Mesenchymal stem cell (in vitro differentiated cells and primary cell): ENCODE measurements around the gene WIPF2.

Source experiments
- DNase-seq: peaks from one replicate; pipeline ENCODE4 v3.0.0-alpha.2; 2013
- H2AFZ ChIP-seq: one replicate; pipeline ENCODE4 v1.6.1; 2013; ENCODE audit warnings: low read depth, mild to moderate bottlenecking, control low read depth, inconsistent platforms, low read length, moderate library complexity
- H2AK5ac ChIP-seq: 2 replicates; pipeline ENCODE4 v1.6.1; 2013; ENCODE audit warnings: low read length, moderate library complexity, mild to moderate bottlenecking, inconsistent platforms; ENCODE audit not compliant: severe bottlenecking
- H2BK120ac ChIP-seq: one replicate; pipeline ENCODE4 v1.6.1; 2013; ENCODE audit warnings: low read depth, mild to moderate bottlenecking, inconsistent platforms, low read length, moderate library complexity
- H2BK12ac ChIP-seq, 2 experiments: one replicate each; pipeline ENCODE4 v1.6.1; 2013; ENCODE audit warnings: inconsistent platforms in 2 of 2, low read length in 2 of 2, mild to moderate bottlenecking in 2 of 2, moderate library complexity in 2 of 2, control low read depth in 1 of 2
- H2BK15ac ChIP-seq: one replicate; pipeline ENCODE4 v1.6.1; 2013; ENCODE audit warnings: mild to moderate bottlenecking, low read depth, inconsistent platforms; ENCODE audit not compliant: poor library complexity, severe bottlenecking
- H2BK5ac ChIP-seq: 2 replicates; pipeline ENCODE4 v1.6.1; 2013; ENCODE audit warnings: low read depth, mild to moderate bottlenecking, low read length, control low read depth, inconsistent platforms; ENCODE audit not compliant: poor library complexity, severe bottlenecking
- H3K14ac ChIP-seq, 2 experiments: one replicate each; pipeline ENCODE4 v1.6.1; 2013; ENCODE audit warnings: inconsistent platforms in 2 of 2, low read length in 2 of 2, control low read depth in 1 of 2, mild to moderate bottlenecking in 1 of 2, moderate library complexity in 1 of 2
- H3K18ac ChIP-seq, 2 experiments: one replicate each; pipeline ENCODE4 v1.6.1; 2013; ENCODE audit warnings: inconsistent platforms in 2 of 2, low read length in 2 of 2, control low read depth in 1 of 2, low read depth in 1 of 2, mild to moderate bottlenecking in 1 of 2
- H3K23ac ChIP-seq, 2 experiments: one replicate each; pipeline ENCODE4 v1.6.1; 2013; ENCODE audit warnings: inconsistent platforms in 2 of 2, low read length in 2 of 2, mild to moderate bottlenecking in 2 of 2, moderate library complexity in 2 of 2, control low read depth in 1 of 2
- H3K27ac ChIP-seq: 2 replicates; pipeline ENCODE4 v1.5.1; 2013; ENCODE audit warnings: mild to moderate bottlenecking, moderate library complexity, low read length, control low read depth, inconsistent platforms; ENCODE audit not compliant: poor library complexity, severe bottlenecking
- H3K27me3 ChIP-seq, 2 experiments: 2 replicates each; pipeline versions ENCODE4 v1.6.1 to v1.7.0; 2013; ENCODE audit warnings: low read length in 2 of 2, mild to moderate bottlenecking in 2 of 2, moderate library complexity in 2 of 2, control low read depth in 1 of 2, inconsistent platforms in 1 of 2; ENCODE audit not compliant: control insufficient read depth in 1 of 2, insufficient read depth in 1 of 2
- H3K36me3 ChIP-seq, 2 experiments: 2 replicates each; pipeline versions ENCODE4 v1.6.1 to v1.7.0; 2013; ENCODE audit warnings: low read length in 2 of 2, control low read depth in 1 of 2, inconsistent platforms in 1 of 2, low read depth in 1 of 2, mild to moderate bottlenecking in 1 of 2; ENCODE audit not compliant: insufficient read depth in 2 of 2, control insufficient read depth in 1 of 2
- H3K4ac ChIP-seq, 2 experiments: one replicate each; pipeline ENCODE4 v1.6.1; 2013; ENCODE audit warnings: inconsistent platforms in 2 of 2, low read length in 2 of 2, mild to moderate bottlenecking in 2 of 2, moderate library complexity in 2 of 2, control low read depth in 1 of 2, low read depth in 1 of 2
- H3K4me1 ChIP-seq: 2 replicates; pipeline ENCODE4 v1.6.1; 2013; ENCODE audit warnings: low read depth, low read length, control low read depth; ENCODE audit not compliant: control insufficient read depth, insufficient read depth
- H3K4me2 ChIP-seq: 2 replicates; pipeline ENCODE4 v1.6.1; 2013; ENCODE audit warnings: low read length, mild to moderate bottlenecking, inconsistent platforms; ENCODE audit not compliant: poor library complexity, severe bottlenecking
- H3K4me3 ChIP-seq, 2 experiments: 2 replicates each; pipeline versions ENCODE4 v1.5.1 to v1.7.0; 2013; ENCODE audit warnings: low read length in 2 of 2, mild to moderate bottlenecking in 2 of 2, control low read depth in 1 of 2, low read depth in 1 of 2; ENCODE audit not compliant: insufficient read depth in 1 of 2
- H3K79me1 ChIP-seq: replicated peaks from 2 replicates; pipeline ENCODE4 v1.6.1; 2013; ENCODE audit warnings: mild to moderate bottlenecking, control low read depth, low read length, inconsistent platforms; ENCODE audit not compliant: poor library complexity, severe bottlenecking
- H3K9ac ChIP-seq: 2 replicates; pipeline ENCODE4 v1.7.0; 2013; ENCODE audit warnings: mild to moderate bottlenecking, low read length, moderate library complexity
- H3K9me3 ChIP-seq: 2 replicates; pipeline ENCODE4 v1.7.0; 2013; ENCODE audit warnings: mild to moderate bottlenecking, low read length; ENCODE audit not compliant: control insufficient read depth
- H4K8ac ChIP-seq: one replicate; pipeline ENCODE4 v1.6.1; 2013; ENCODE audit warnings: inconsistent platforms, mild to moderate bottlenecking, low read length, moderate library complexity
- H4K91ac ChIP-seq: one replicate; pipeline ENCODE4 v1.6.1; 2013; ENCODE audit warnings: mild to moderate bottlenecking, low read length, inconsistent platforms
- WGBS: methylation state at CpG from one replicate; pipeline ENCODE4 v1.1.7; 2013; ENCODE audit warnings: mixed read lengths; 5-methylcytosine and 5-hydroxymethylcytosine counted together

The WIPF2 gene

DNA sequence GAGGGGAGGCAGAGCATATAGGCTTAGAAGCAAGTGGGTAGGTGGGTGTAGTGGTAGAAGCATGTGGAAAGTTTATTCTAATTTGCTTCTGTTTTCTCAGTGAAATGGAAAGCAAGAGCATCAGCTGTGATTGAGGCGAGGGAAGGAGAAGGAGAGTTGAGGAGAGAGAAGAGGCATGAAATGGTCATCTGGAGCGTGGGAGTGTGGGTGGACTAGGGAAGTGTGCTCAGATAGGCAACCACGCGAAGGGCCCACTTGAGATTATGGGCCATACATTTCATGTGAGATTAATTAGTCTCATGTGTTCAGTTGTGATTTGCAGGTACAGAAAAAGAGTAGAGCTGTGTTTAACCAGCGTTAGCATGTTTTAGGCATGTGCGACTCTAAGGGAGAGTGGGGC lies 47.8 kb downstream of the WIPF2 start:
- Histone ChIP-seq H3K18ac (no peak overlapping the region), H3K23ac (no peak overlapping the region), H4K8ac (no peak overlapping the region), H3K4me1 (peaks cover 1% of the 10 kb centered on the region), H2AFZ (no peak overlapping the region), H4K91ac (no peak overlapping the region), H3K9ac (no peak overlapping the region), H3K27ac (no peak overlapping the region), H2BK12ac (no peak overlapping the region), H3K4ac (no peak overlapping the region), H2BK5ac (no peak overlapping the region), H3K4me2 (no peak overlapping the region), H2BK15ac (no peak overlapping the region), H3K79me1 (peaks cover 39% of the 10 kb centered on the region), H3K14ac (no peak overlapping the region), H3K36me3 (peaks cover 45 to 79% of the 10 kb centered on the region in 2 experiments), H3K27me3 (no peaks in the 10 kb centered on the region), H3K9me3 (no peaks in the 10 kb centered on the region), H2AK5ac (no peak overlapping the region), H3K4me3 (no peak overlapping the region), H2BK120ac (no peak overlapping the region)
- no peak for DNase-seq
- 97% methylated on average over 6 of the region's 6 CpGs for WGBS

DNA sequence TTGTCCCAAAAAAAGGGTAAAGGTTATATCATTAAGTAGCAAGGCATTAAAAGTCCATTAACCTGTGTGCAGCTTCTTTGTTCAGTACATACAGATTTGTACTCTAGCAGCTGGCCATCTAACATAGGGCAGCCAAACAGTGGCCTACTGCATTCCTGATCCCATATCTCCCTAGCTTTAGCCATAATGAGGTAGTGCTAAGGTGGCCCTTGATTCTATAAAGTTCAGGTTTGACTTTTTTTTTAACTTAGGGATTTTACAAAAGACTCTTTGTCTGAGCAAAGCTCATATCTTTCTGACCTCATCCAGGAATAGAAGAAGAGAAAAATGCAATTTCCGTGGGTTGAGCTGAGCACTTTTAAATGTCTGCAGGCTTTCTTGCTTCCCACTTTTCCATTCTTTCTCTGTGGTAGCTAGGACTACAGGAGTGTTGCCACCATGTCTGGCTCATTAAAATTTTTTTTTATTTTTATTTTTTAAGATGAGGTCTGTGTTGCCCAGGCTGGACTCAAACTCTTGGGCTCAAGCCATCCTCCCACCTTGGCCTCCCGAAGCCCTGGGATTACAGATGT lies 49.1 kb downstream of the WIPF2 start:
- Histone ChIP-seq H3K18ac (no peak overlapping the region), H2AFZ (no peak overlapping the region), H3K23ac (no peak overlapping the region), H3K14ac (no peak overlapping the region), H2BK15ac (no peak overlapping the region), H3K9me3 (no peaks in the 10 kb centered on the region), H3K79me1 (peaks cover 35% of the 10 kb centered on the region), H3K9ac (no peak overlapping the region), H2BK5ac (no peak overlapping the region), H3K27me3 (no peaks in the 10 kb centered on the region), H3K4me1 (peaks cover 1% of the 10 kb centered on the region), H3K36me3 (peaks cover 42 to 75% of the 10 kb centered on the region in 2 experiments), H4K8ac (no peak overlapping the region), H3K27ac (no peak overlapping the region), H2BK120ac (no peak overlapping the region), H2AK5ac (no peak overlapping the region), H2BK12ac (no peak overlapping the region), H3K4ac (no peak overlapping the region), H3K4me3 (no peak overlapping the region), H3K4me2 (no peak overlapping the region), H4K91ac (no peak overlapping the region)
- WGBS = 100% methylated on average over 2 of the region's 2 CpGs
- no peak for DNase-seq

DNA sequence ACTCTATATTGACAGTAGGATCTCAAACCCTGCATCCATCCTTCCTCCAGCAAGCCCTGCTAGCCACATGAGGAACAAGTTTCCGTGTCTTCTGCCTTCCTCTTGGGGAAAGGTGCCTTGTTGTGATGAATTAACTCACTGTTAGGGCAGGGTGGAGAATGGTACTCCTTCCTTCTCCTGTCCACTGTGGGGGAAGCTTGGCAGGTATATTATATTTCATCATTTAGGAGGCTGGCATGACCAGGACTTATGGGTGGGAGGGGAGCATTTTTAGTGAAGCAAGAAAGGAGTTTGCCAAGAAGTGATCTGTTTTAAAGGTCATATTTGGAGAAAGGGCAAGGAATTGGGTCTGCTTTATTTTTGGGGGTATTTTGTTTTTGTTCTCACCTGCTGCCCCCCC lies 59.3 kb downstream of the WIPF2 start:
- DNase-seq = no peak
- H3K4me1 ChIP-seq = peaks cover 2% of the 10 kb centered on the region
- no peak overlapping the region for H3K23ac ChIP-seq
- no peak overlapping the region for H2AFZ ChIP-seq
- H3K27me3 ChIP-seq = no peaks in the 10 kb centered on the region
- H2BK15ac ChIP-seq = no peak overlapping the region
- peaks cover 46 to 83% of the 10 kb centered on the region in 2 experiments for H3K36me3 ChIP-seq
- H3K9me3 ChIP-seq = no peaks in the 10 kb centered on the region
- no peak overlapping the region for H4K91ac ChIP-seq
- H2BK12ac ChIP-seq = no peak overlapping the region
- H3K14ac ChIP-seq = no peak overlapping the region
- no peak overlapping the region for H2AK5ac ChIP-seq
- no peak overlapping the region for H3K27ac ChIP-seq
- H2BK5ac ChIP-seq = no peak overlapping the region
- H3K18ac ChIP-seq = no peak overlapping the region
- H3K4me2 ChIP-seq = no peak overlapping the region
- peaks cover 8% of the 10 kb centered on the region for H3K79me1 ChIP-seq
- no peak overlapping the region for H2BK120ac ChIP-seq
- no peak overlapping the region for H3K4ac ChIP-seq
- no peak overlapping the region for H3K4me3 ChIP-seq
- no peak overlapping the region for H4K8ac ChIP-seq
- WGBS = 100% methylated on average over 1 of the region's 1 CpG
- no peak overlapping the region for H3K9ac ChIP-seq

DNA sequence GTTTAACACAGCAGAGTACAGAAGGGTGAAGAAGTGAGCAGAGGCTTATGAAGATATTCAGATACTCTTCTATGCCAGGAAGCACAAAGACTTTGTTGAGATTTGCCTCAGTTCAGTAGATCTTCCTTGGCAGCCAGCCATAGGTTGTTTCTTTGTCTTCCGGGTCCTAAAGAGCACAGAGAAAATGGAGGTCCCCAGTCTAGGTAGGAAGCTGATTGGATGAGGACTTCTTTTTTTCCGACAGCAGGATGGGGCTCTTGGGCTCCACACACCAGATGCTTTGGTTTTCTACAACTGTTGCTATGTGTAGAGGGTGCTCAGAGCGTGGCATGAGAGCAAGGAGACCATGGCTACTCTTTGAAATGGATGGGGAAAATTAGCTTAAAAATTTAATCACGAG lies 60.3 kb downstream of the WIPF2 start:
- Histone ChIP-seq H3K9me3 (no peaks in the 10 kb centered on the region), H3K79me1 (peaks cover 2% of the 10 kb centered on the region), H3K4ac (no peak overlapping the region), H3K36me3 (peaks cover 41 to 75% of the 10 kb centered on the region in 2 experiments), H2BK120ac (no peak overlapping the region), H3K4me3 (no peak overlapping the region), H3K9ac (no peak overlapping the region), H2BK12ac (no peak overlapping the region), H3K27ac (no peak overlapping the region), H2BK15ac (no peak overlapping the region), H2AK5ac (no peak overlapping the region), H4K91ac (no peak overlapping the region), H3K27me3 (no peaks in the 10 kb centered on the region), H3K18ac (no peak overlapping the region), H3K4me2 (no peak overlapping the region), H3K23ac (no peak overlapping the region), H4K8ac (no peak overlapping the region), H3K14ac (no peak overlapping the region), H3K4me1 (peaks cover 2% of the 10 kb centered on the region), H2AFZ (no peak overlapping the region), H2BK5ac (no peak overlapping the region)
- 94% methylated on average over 3 of the region's 4 CpGs for WGBS
- no peak for DNase-seq
